BLaER1 (cell line): ENCODE results near the gene EFNA5.

Experiments used
- H3K27ac ChIP-seq: shearing (Covaris generic); formaldehyde crosslinking; 2 replicates; pipeline ENCODE4 v1.8.1; 2022
- H3K27me3 ChIP-seq: shearing (Covaris generic); formaldehyde crosslinking; 2 replicates; pipeline ENCODE4 v1.8.1; 2022
- H3K36me3 ChIP-seq: shearing (Covaris generic); formaldehyde crosslinking; 2 replicates; pipeline ENCODE4 v1.8.1; 2022
- H3K4me1 ChIP-seq: shearing (Covaris generic); formaldehyde crosslinking; 2 replicates; pipeline ENCODE4 v1.8.1; 2022
- H3K4me2 ChIP-seq: shearing (Covaris generic); formaldehyde crosslinking; 2 replicates; pipeline ENCODE4 v1.8.1; 2022
- H3K4me3 ChIP-seq: shearing (Covaris generic); formaldehyde crosslinking; 2 replicates; pipeline ENCODE4 v1.8.1; 2022
- H3K9ac ChIP-seq: shearing (Covaris generic); formaldehyde crosslinking; 2 replicates; pipeline ENCODE4 v1.8.1; 2022
- H3K9me3 ChIP-seq: shearing (Covaris generic); formaldehyde crosslinking; 2 replicates; pipeline ENCODE4 v1.8.1; 2022
- H4K20me1 ChIP-seq: shearing (Covaris generic); formaldehyde crosslinking; 2 replicates; pipeline ENCODE4 v1.8.1; 2022
- Cebpa-rat ChIP-seq: shearing (Covaris generic); IDR thresholded peaks from 2 replicates; pipeline ENCODE4 v1.8.1; 2022

The EFNA5 gene

GRCh38 chr5:107372723-107373450, 297.9 kb downstream of the EFNA5 start:
- Histone ChIP-seq H3K9me3 (0 out of 2 replicates have a peak, but pooled peaks cover 4% of the 10 kb centered on the region), H3K27me3 (no peaks in the 10 kb centered on the region), H3K9ac (no peak overlapping the region), H3K4me1 (peaks cover 21% of the 10 kb centered on the region), H4K20me1 (no peaks in the 10 kb centered on the region), H3K36me3 (no peaks in the 10 kb centered on the region), H3K4me2 (peak overlapping the region; percentile 55), H3K4me3 (no peak overlapping the region), H3K27ac (no peak overlapping the region)
- no peak for TF ChIP-seq Cebpa-rat

DNA sequence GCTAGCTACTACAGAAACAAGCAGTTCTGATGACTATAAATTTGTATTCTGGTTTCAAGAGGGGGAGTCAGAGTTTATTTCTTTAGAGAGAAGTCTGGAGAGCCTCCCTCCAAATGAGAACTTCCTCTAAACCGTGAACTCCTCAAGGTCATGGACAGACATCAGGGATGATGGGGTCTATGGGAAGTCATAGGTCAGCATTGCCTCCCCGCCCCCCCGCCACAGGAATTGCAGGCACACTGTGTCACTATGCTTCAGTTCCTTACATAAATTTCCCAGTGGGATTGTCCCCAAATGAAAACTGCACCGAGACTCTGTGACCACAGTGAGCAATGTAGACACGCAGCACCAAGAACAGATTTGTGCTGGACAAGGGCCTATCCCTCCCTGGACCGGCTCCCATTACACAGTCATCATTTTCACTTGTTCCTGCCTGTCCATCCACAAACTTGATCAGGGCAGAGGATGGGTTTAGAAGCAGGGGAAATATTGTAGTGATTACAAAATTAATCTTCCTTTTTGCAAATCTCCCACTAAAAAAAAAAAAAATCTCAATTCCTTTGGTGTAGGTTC, 300.3 kb downstream of the EFNA5 start:
- Histone ChIP-seq H3K4me3 (no peak overlapping the region), H3K36me3 (no peaks in the 10 kb centered on the region), H4K20me1 (no peaks in the 10 kb centered on the region), H3K9ac (no peak overlapping the region), H3K9me3 (no peaks in the 10 kb centered on the region), H3K27me3 (no peaks in the 10 kb centered on the region), H3K27ac (no peak overlapping the region), H3K4me2 (no peak overlapping the region), H3K4me1 (peaks cover 27% of the 10 kb centered on the region)
- TF ChIP-seq Cebpa-rat = no peak

DNA sequence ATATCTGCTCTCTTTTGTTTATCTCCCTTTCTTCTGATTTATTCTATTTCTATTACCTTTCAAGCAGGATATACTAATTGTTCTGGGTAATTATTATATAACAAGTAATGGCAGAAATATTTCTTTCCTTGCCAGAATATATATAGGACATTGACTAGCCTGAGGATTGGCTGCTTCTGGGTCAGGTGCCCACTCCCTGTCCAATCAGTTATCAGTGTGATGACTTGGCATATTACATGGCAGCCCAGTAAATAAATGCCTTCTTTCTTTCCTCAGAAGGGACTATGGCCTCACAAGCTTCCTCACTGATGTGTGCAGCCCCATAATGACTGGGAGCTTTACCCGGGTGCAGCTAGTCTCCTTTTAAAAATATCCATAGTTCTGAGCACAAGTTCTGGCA, 301.1 kb downstream of the EFNA5 start:
- no peaks in the 10 kb centered on the region for H3K36me3 ChIP-seq
- no peak overlapping the region for H3K27ac ChIP-seq
- TF ChIP-seq Cebpa-rat = no peak
- H3K4me1 ChIP-seq = peaks cover 36% of the 10 kb centered on the region
- no peak overlapping the region for H3K9ac ChIP-seq
- no peaks in the 10 kb centered on the region for H3K27me3 ChIP-seq
- no peak overlapping the region for H3K4me2 ChIP-seq
- H3K9me3 ChIP-seq = no peaks in the 10 kb centered on the region
- H4K20me1 ChIP-seq = no peaks in the 10 kb centered on the region
- no peak overlapping the region for H3K4me3 ChIP-seq

- H3K36me3 ChIP-seq = no peaks in the 10 kb centered on the region
- no peaks in the 10 kb centered on the region for H3K9me3 ChIP-seq
- no peaks in the 10 kb centered on the region for H3K27me3 ChIP-seq
- peaks cover 26% of the 10 kb centered on the region for H3K4me1 ChIP-seq
- no peaks in the 10 kb centered on the region for H4K20me1 ChIP-seq
- TF ChIP-seq Cebpa-rat = no peak
- no peak overlapping the region for H3K4me2 ChIP-seq
- H3K4me3 ChIP-seq = no peak overlapping the region
- no peak overlapping the region for H3K27ac ChIP-seq
- no peak overlapping the region for H3K9ac ChIP-seq
Measured at GRCh38 chr5:107368615-107369014, 302.1 kb downstream of the EFNA5 start.

GRCh38 chr5:107367939-107368338, 302.8 kb downstream of the EFNA5 start:
- Histone ChIP-seq H3K36me3 (no peaks in the 10 kb centered on the region), H3K4me3 (no peak overlapping the region)

DNA sequence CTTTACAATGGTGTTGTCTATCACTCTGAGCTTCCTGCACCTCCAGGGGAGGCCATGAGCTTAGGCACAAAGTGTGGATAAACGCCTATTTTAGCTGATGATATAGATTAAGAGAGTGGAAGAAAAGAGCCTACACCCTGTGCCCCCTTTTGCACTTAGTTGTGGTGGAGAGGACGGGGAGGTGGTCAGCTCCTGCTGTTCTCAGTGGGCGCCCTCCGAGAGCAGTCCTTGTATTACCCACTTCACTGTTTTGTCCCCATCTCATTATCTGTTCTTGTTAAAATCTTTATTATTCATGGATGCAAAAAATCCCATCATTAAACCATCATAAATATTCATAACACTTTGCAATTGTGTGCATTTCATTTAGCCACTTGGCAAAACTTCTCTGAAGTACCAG, 303.3 kb downstream of the EFNA5 start:
- Histone ChIP-seq H4K20me1 (no peaks in the 10 kb centered on the region), H3K27ac (no peak overlapping the region), H3K4me3 (no peak overlapping the region), H3K36me3 (no peaks in the 10 kb centered on the region), H3K27me3 (no peaks in the 10 kb centered on the region), H3K9ac (no peak overlapping the region), H3K4me1 (peaks cover 15% of the 10 kb centered on the region), H3K4me2 (no peak overlapping the region), H3K9me3 (no peaks in the 10 kb centered on the region)
- TF ChIP-seq Cebpa-rat = no peak

More at GRCh38 chr5:107367939-107368338, 302.8 kb downstream of the EFNA5 start:
- H3K9ac ChIP-seq = no peak overlapping the region
- no peak for TF ChIP-seq Cebpa-rat
- no peak overlapping the region for H3K4me2 ChIP-seq
- H3K9me3 ChIP-seq = no peaks in the 10 kb centered on the region
- no peak overlapping the region for H3K27ac ChIP-seq
- H3K4me1 ChIP-seq = peaks cover 19% of the 10 kb centered on the region
- no peaks in the 10 kb centered on the region for H3K27me3 ChIP-seq
- no peaks in the 10 kb centered on the region for H4K20me1 ChIP-seq

DNA sequence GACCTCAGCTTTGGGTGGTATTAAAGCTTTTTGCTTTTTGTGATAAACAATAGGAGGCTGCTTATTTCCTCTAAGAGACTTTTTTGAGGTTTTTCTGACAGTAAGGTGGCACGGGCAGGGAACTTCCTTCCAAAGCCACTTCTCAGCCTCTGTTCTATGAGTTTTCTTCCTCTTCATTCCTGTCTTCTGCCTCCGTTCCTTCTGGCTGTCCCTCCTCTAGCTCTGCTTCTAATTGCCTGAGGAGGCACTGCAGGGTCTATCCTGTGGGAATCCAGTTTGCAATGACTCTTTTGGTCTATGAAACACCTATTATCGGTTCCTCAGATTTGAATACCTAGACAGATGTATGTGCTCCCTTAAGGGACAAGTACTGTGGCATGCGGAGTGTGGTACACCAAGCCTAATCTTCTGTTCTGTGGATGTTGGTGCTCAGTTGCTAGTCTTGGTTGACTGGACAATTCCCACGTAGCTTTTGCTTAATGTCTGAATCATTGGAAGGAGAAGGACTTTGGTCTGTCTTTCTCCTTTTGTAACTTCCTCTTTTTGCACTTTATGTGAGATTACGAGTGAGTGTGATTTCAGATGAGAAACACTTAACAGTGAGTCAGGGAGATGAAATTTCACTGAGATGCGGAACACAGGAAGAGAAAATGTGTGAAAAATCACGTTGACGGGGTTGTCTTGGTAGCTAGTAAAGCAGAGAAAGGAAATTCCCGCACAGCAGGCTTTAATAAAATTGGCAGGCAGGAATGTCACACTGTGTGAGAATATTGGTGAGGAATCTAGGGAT, 305.2 kb downstream of the EFNA5 start:
- no peak overlapping the region for H3K4me3 ChIP-seq
- TF ChIP-seq Cebpa-rat = no peak
- peaks cover 15% of the 10 kb centered on the region for H3K4me1 ChIP-seq
- H3K36me3 ChIP-seq = no peaks in the 10 kb centered on the region
- no peak overlapping the region for H3K27ac ChIP-seq
- H3K9me3 ChIP-seq = no peaks in the 10 kb centered on the region
- H4K20me1 ChIP-seq = no peaks in the 10 kb centered on the region
- H3K9ac ChIP-seq = no peak overlapping the region
- H3K27me3 ChIP-seq = no peaks in the 10 kb centered on the region
- peak overlapping the region; percentile 46 for H3K4me2 ChIP-seq

DNA sequence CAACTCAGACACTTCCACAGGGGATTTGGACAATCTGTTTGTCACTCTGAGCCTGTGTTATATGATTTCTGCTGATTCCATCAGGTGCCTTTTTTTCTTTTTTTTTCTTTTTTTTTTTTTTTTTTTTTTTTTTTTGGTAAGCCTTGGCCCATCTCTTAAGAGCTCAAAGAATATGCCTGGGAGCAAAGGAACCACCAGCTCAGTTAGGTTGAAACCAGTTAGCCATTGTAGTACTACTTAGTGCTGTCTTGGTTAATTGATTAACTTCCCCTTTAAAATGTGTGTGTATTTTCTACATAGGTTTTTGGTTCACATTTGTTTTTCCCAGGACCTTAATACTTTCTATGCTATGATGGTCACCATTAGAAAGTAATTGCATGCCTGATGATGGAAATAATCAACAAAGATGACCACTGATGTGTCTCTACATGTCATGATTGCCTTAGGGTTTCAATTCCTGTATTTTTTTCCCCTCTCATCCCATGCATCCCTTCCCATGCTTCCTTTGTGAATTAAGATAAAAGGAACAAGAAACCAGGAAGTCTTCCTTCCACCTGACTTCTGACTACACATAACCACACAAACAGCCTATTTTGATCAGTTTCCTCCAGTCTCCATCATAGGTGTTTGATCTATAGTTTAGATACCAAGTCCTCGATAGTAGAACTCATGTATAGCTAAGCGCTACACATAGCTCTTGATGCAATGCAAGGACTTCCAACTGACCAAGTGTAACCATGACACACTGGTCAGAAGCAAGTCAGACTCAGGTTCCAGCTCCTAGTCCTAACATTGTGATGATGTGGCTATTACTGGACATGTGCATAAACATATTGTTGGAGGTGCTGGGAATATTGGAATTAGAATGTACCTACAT, 306.1 kb downstream of the EFNA5 start:
- Histone ChIP-seq H3K4me1 (peaks cover 15% of the 10 kb centered on the region), H3K4me3 (no peak overlapping the region), H3K9me3 (no peaks in the 10 kb centered on the region), H4K20me1 (no peaks in the 10 kb centered on the region), H3K36me3 (no peaks in the 10 kb centered on the region), H3K27ac (no peak overlapping the region), H3K4me2 (peak overlapping the region; percentile 46), H3K27me3 (no peaks in the 10 kb centered on the region), H3K9ac (no peak overlapping the region)
- no peak for TF ChIP-seq Cebpa-rat

DNA sequence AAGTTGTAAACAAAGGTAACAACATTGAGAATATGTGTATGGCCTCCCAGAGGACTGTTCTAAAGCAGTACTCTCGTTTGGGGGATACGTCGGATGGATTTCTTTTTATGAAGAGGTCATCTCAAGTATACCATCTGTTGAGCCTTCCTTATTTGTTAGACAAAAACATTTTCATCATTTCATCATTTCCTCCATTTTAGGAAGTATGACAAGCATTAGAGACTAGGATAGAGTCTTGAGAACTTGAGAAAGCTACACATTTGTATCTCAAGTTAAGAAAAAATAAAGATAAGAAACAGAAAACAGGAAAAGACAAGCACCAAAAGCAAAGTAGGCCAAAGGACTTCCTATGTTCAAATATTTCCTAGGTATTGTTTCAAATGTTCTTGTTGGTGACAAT, 307.0 kb downstream of the EFNA5 start:
- Histone ChIP-seq H3K4me2 (no peak overlapping the region), H4K20me1 (no peaks in the 10 kb centered on the region), H3K27ac (no peak overlapping the region), H3K9me3 (no peaks in the 10 kb centered on the region), H3K36me3 (no peaks in the 10 kb centered on the region), H3K27me3 (no peaks in the 10 kb centered on the region), H3K9ac (no peak overlapping the region), H3K4me1 (peaks cover 15% of the 10 kb centered on the region), H3K4me3 (no peak overlapping the region)
- TF ChIP-seq Cebpa-rat = no peak
